DOHH2 (cell line): ENCODE results near the gene C4orf36.

Experiments
- CTCF ChIP-seq: fragments of 200-600 bp; sonication (generic); IDR thresholded peaks from one replicate; pipeline ENCODE4 v1.5.1; 2014; ENCODE audit warnings: antibody characterized with exemption, mild to moderate bottlenecking, low read depth, low read length; ENCODE audit not compliant: poor library complexity, severe bottlenecking
- EZH2phosphoT487 ChIP-seq: fragments of 200-600 bp; sonication (generic); IDR thresholded peaks from 2 replicates; pipeline ENCODE4 v1.6.1; 2017; ENCODE audit warnings: borderline replicate concordance, mild to moderate bottlenecking, antibody characterized with exemption, low read length, moderate library complexity, mixed read lengths

- TF ChIP-seq EZH2phosphoT487 (no peak), CTCF (no peak)
These were observed 39.0 kb downstream of the C4orf36 start for GRCh38 chr4:86853209-86853608.
